OCI-LY1 (cell line): ENCODE results near the gene TMEM130.
"Not testable (repeated sequence)": the region's sequence is repeated elsewhere in the genome, so short reads cannot be mapped to it uniquely, and the experiment has no call there.

Source experiments
- H2AFZ ChIP-seq: fragments of 200-600 bp; sonication (generic), shearing (Covaris generic); 2 replicates; pipeline ENCODE4 v1.6.0; 2014; ENCODE audit warnings: antibody characterized with exemption, mild to moderate bottlenecking, low read length
- H3F3A ChIP-seq: fragments of 200-600 bp; sonication (generic), shearing (Covaris generic); 2 replicates; pipeline ENCODE4 v1.6.0; 2014; ENCODE audit warnings: mild to moderate bottlenecking, antibody characterized with exemption, low read length, moderate library complexity; ENCODE audit not compliant: insufficient read depth
- H3K27ac ChIP-seq: fragments of 200-600 bp; sonication (generic); 2 replicates; pipeline ENCODE4 v1.5.1; 2014; ENCODE audit warnings: low read length, mixed run types, mild to moderate bottlenecking, low read depth; ENCODE audit not compliant: poor library complexity, severe bottlenecking
- H3K27me3 ChIP-seq: fragments of 200-600 bp; sonication (generic); 2 replicates; pipeline ENCODE4 v1.6.0; 2014; ENCODE audit warnings: antibody characterized with exemption, mild to moderate bottlenecking, low read length, moderate library complexity; ENCODE audit not compliant: insufficient read depth
- H3K36me3 ChIP-seq: fragments of 200-600 bp; sonication (generic); 2 replicates; pipeline ENCODE4 v1.6.1; 2014; ENCODE audit warnings: mild to moderate bottlenecking, antibody characterized with exemption, low read length, moderate library complexity, mixed read lengths; ENCODE audit not compliant: insufficient read depth
- H3K4me1 ChIP-seq: fragments of 200-600 bp; sonication (generic); 2 replicates; pipeline ENCODE4 v1.5.1; 2014; ENCODE audit warnings: mild to moderate bottlenecking, low read length, moderate library complexity; ENCODE audit not compliant: insufficient read depth, severe bottlenecking
- H3K4me2 ChIP-seq: fragments of 200-600 bp; sonication (generic), shearing (Covaris generic); 2 replicates; pipeline ENCODE4 v1.6.1; 2014; ENCODE audit warnings: low read length
- H3K4me3 ChIP-seq: fragments of 200-600 bp; sonication (generic); 2 replicates; pipeline ENCODE4 v1.5.1; 2014; ENCODE audit warnings: low read length, low read depth, mild to moderate bottlenecking, mixed read lengths; ENCODE audit not compliant: poor library complexity, severe bottlenecking
- H3K79me2 ChIP-seq: fragments of 200-600 bp; shearing (Covaris generic); 2 replicates; pipeline ENCODE4 v1.6.1; 2016; ENCODE audit warnings: mixed run types, low read length, mixed read lengths; ENCODE audit not compliant: insufficient read depth
- H3K9ac ChIP-seq: fragments of 200-600 bp; sonication (generic), shearing (Covaris generic); 2 replicates; pipeline ENCODE4 v1.6.1; 2014; ENCODE audit warnings: mild to moderate bottlenecking, low read length, mixed read lengths
- H3K9me2 ChIP-seq: fragments of 200-600 bp; sonication (generic), shearing (Covaris generic); 2 replicates; pipeline ENCODE4 v1.6.1; 2014; ENCODE audit warnings: low read depth, mild to moderate bottlenecking, low read length, mixed read lengths
- H3K9me3 ChIP-seq: fragments of 200-600 bp; shearing (Covaris generic); 2 replicates; pipeline ENCODE4 v1.6.1; 2014; ENCODE audit warnings: low read length, mixed read lengths
- H4K20me1 ChIP-seq: fragments of 200-600 bp; sonication (generic), shearing (Covaris generic); 2 replicates; pipeline ENCODE4 v1.6.0; 2016; ENCODE audit warnings: mild to moderate bottlenecking, low read length; ENCODE audit not compliant: insufficient read depth
- CTCF ChIP-seq: fragments of 200-600 bp; sonication (generic), shearing (Covaris generic); IDR thresholded peaks from 2 replicates; pipeline ENCODE4 v1.5.1; 2017; ENCODE audit warnings: mild to moderate bottlenecking, antibody characterized with exemption, low read length, moderate library complexity, mixed read lengths
- EZH2 ChIP-seq: fragments of 200-600 bp; sonication (generic), shearing (Covaris generic); IDR thresholded peaks from 2 replicates; pipeline ENCODE4 v1.8.0; 2017; ENCODE audit warnings: borderline replicate concordance, mixed run types, mild to moderate bottlenecking, antibody characterized with exemption, low read length, moderate library complexity, mixed read lengths

The TMEM130 gene

GRCh38 chr7:98877146-98877545, 7.3 kb upstream of the TMEM130 start:
- H3K4me2 ChIP-seq, result no peak overlapping the region
- no peaks in the 10 kb centered on the region for H3K9me3 ChIP-seq
- peaks cover 14% of the 10 kb centered on the region for H3K4me1 ChIP-seq

GRCh38 chr7:98875501-98875900, 5.7 kb upstream of the TMEM130 start:
- no peak for TF ChIP-seq EZH2

More at GRCh38 chr7:98877146-98877545, 7.3 kb upstream of the TMEM130 start:
- no peak overlapping the region for H3K27ac ChIP-seq
- 0 out of 2 replicates have a peak, but pooled peaks cover 3% of the 10 kb centered on the region for H3F3A ChIP-seq
- H3K27me3 ChIP-seq, result no peaks in the 10 kb centered on the region; the same call in 1 of the 2 replicates
- H3K36me3 ChIP-seq, result peaks cover 19% of the 10 kb centered on the region
- H3K79me2 ChIP-seq, result peaks cover 17% of the 10 kb centered on the region
- H3K9ac ChIP-seq, result no peak overlapping the region
- TF ChIP-seq CTCF (no peak), EZH2 (no peak)
- H4K20me1 ChIP-seq, result no peaks in the 10 kb centered on the region
- H2AFZ ChIP-seq, result no peak overlapping the region
- no peak overlapping the region for H3K4me3 ChIP-seq
- H3K9me2 ChIP-seq, result no peaks in the 10 kb centered on the region

GRCh38 chr7:98874942-98875341, 5.1 kb upstream of the TMEM130 start:
- TF ChIP-seq EZH2, result no peak
- TF ChIP-seq CTCF, result no peak
- Histone ChIP-seq H3K9ac (no peak overlapping the region), H3K27ac (no peak overlapping the region), H3K4me1 (peaks cover 17% of the 10 kb centered on the region), H4K20me1 (no peaks in the 10 kb centered on the region), H3K27me3 (no peaks in the 10 kb centered on the region; the same call in 1 of the 2 replicates), H2AFZ (no peak overlapping the region), H3K36me3 (no peaks in the 10 kb centered on the region), H3F3A (0 out of 2 replicates have a peak, but pooled peaks cover 3% of the 10 kb centered on the region), H3K4me3 (no peak overlapping the region), H3K9me3 (no peaks in the 10 kb centered on the region), H3K9me2 (no peaks in the 10 kb centered on the region), H3K79me2 (peaks cover 10% of the 10 kb centered on the region), H3K4me2 (no peak overlapping the region)

More at GRCh38 chr7:98875501-98875900, 5.7 kb upstream of the TMEM130 start:
- Histone ChIP-seq H3K27me3 (no peaks in the 10 kb centered on the region; the same call in 1 of the 2 replicates), H3K4me1 (peaks cover 17% of the 10 kb centered on the region), H3F3A (0 out of 2 replicates have a peak, but pooled peaks cover 3% of the 10 kb centered on the region), H3K4me3 (no peak overlapping the region), H3K27ac (no peak overlapping the region), H3K79me2 (peaks cover 13% of the 10 kb centered on the region), H2AFZ (no peak overlapping the region), H3K4me2 (no peak overlapping the region), H3K9me3 (no peaks in the 10 kb centered on the region), H4K20me1 (no peaks in the 10 kb centered on the region), H3K9ac (no peak overlapping the region), H3K9me2 (no peaks in the 10 kb centered on the region), H3K36me3 (peaks cover 2% of the 10 kb centered on the region; the same call in 1 of the 2 replicates)

GRCh38 chr7:98873610-98874009, 3.8 kb upstream of the TMEM130 start:
- not testable (repeated sequence) for H2AFZ ChIP-seq, H3K9me2 ChIP-seq, H3K4me3 ChIP-seq, H3F3A ChIP-seq, H3K27ac ChIP-seq, H3K9me3 ChIP-seq, H3K9ac ChIP-seq, H3K4me2 ChIP-seq, H3K79me2 ChIP-seq, H3K36me3 ChIP-seq, H4K20me1 ChIP-seq
- Histone ChIP-seq H3K27me3 (peaks cover 10% of the 10 kb centered on the region; the same call in 1 of the 2 replicates), H3K4me1 (peaks cover 14% of the 10 kb centered on the region)
